Neural progenitor cell (in vitro differentiated cells): ENCODE data around the gene INTS4.

ENCODE experiments used
- EZH2 ChIP-seq: fragments of 200-600 bp; sonication (generic); IDR thresholded peaks from 2 replicates; pipeline ENCODE4 v1.6.1; 2017; ENCODE audit warnings: antibody characterized with exemption, mild to moderate bottlenecking, moderate library complexity
- EZH2phosphoT487 ChIP-seq: fragments of 200-600 bp; sonication (generic); IDR thresholded peaks from 2 replicates; pipeline ENCODE4 v1.6.1; 2017; ENCODE audit warnings: antibody characterized with exemption
- TF ChIP-seq, protein P1 (sequence below): fragments of 200-600 bp; sonication (generic); IDR thresholded peaks from 2 replicates; pipeline ENCODE4 v1.5.1; 2017; ENCODE audit warnings: antibody characterized with exemption, mild to moderate bottlenecking

DNA sequence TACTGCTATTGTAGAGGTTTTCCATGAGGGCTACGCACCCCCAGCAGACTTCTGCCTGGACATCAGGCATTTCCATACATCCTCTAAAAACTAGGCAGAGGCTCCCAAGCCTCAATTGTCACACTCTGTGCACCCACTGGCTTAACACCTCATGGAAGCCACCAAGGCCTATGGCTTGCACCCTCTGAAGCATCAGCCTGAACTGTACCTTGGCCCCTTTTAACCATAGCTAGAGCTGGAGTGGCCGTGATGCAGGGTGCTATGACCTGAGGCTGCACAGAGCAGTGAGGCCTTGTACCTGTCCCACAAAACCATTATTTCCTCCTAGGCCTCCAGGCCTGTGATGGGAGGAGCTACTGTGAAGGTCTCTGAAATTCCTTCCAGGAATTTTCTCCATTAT is 139.6 kb downstream of the INTS4 start:
- TF ChIP-seq, protein P1, sequence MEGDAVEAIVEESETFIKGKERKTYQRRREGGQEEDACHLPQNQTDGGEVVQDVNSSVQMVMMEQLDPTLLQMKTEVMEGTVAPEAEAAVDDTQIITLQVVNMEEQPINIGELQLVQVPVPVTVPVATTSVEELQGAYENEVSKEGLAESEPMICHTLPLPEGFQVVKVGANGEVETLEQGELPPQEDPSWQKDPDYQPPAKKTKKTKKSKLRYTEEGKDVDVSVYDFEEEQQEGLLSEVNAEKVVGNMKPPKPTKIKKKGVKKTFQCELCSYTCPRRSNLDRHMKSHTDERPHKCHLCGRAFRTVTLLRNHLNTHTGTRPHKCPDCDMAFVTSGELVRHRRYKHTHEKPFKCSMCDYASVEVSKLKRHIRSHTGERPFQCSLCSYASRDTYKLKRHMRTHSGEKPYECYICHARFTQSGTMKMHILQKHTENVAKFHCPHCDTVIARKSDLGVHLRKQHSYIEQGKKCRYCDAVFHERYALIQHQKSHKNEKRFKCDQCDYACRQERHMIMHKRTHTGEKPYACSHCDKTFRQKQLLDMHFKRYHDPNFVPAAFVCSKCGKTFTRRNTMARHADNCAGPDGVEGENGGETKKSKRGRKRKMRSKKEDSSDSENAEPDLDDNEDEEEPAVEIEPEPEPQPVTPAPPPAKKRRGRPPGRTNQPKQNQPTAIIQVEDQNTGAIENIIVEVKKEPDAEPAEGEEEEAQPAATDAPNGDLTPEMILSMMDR = no peak
- TF ChIP-seq EZH2 (no peak), EZH2phosphoT487 (no peak)
